Measurements from ENCODE around the gene ADAMTS19. TPM values are rescaled to one million over a fixed set of nuclear protein-coding genes. Genes with fewer than 3 reads are reported as not detected.

ADAMTS19 gene
- total and polyA plus RNA-seq, 2 of the 8 experiments (the other 6 are each of a cell fraction or from before 2014, with no cell fraction given): 17.3 to 28.8 TPM

GRCh38 chr5:129664336-129664937 is 204.3 kb downstream of the ADAMTS19 start (continued):
- TF ChIP-seq CHD7 (IDR thresholded peaks at IDR 0.05; ENCODE audit: insufficient replicate concordance, low read length) (no peak), BCL11A (IDR thresholded peaks at IDR 0.05; ENCODE audit: low read depth in 2 of 2, low read length in 2 of 2) (no peak), EZH2 (IDR thresholded peaks at IDR 0.05; ENCODE audit: low read depth, low read length, severe bottlenecking) (no peak), NRF1 (IDR thresholded peaks at IDR 0.05; ENCODE audit: low read depth, low read length) (no peak), ATF3 (IDR thresholded peaks at IDR 0.05; ENCODE audit: insufficient read depth, low read depth, low read length) (no peak), CTCF (IDR thresholded peaks at IDR 0.05; ENCODE audit: control extremely low read depth in 1 of 3, insufficient read depth in 1 of 3, low read depth in 1 of 3, low read length in 3 of 3) (peak in 2 of 3 experiments; percentile 45 to 68; a peak in 2 of 4 replicates)
